ENCODE measurements around the gene SLC38A8.

DNA sequence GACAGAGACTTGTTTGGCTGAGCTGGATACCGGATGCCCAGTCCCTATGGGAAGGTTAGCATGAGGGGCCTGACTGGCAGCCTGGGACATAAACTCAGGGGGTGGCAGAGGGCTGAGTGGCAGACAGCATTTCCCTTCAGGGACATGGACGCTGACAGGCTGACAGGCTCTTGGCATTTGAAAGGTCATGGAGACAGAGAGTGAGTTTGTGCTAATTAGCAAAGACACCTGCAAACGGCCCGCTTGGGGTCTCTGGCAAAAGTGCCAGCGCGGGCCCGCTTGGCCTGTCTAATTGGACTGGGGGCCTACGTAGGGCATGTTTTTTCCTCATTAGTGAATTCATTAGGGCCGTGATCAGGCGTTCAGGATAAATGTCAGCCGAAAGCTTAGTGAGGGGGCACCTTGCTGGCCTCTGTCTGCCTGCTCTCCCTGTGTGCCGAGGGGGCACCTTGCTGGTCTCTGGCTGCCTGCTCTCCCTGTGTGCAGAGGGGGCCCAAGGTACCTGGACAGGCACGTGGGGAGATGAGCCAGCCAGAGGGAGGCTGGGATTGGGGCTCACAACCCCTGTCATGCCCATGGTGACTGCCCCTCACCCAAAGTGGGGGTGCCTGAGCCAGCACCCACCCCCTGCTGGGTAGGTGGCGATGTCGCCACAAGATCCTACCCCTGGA is 66.9 kb downstream of the SLC38A8 start:
- TF ChIP-seq, protein P1, sequence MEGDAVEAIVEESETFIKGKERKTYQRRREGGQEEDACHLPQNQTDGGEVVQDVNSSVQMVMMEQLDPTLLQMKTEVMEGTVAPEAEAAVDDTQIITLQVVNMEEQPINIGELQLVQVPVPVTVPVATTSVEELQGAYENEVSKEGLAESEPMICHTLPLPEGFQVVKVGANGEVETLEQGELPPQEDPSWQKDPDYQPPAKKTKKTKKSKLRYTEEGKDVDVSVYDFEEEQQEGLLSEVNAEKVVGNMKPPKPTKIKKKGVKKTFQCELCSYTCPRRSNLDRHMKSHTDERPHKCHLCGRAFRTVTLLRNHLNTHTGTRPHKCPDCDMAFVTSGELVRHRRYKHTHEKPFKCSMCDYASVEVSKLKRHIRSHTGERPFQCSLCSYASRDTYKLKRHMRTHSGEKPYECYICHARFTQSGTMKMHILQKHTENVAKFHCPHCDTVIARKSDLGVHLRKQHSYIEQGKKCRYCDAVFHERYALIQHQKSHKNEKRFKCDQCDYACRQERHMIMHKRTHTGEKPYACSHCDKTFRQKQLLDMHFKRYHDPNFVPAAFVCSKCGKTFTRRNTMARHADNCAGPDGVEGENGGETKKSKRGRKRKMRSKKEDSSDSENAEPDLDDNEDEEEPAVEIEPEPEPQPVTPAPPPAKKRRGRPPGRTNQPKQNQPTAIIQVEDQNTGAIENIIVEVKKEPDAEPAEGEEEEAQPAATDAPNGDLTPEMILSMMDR (IDR thresholded peaks at IDR 0.05) = no peak
- TF ChIP-seq POLR2A (IDR thresholded peaks at IDR 0.05) = no peak
- TF ChIP-seq POLR2AphosphoS5 (IDR thresholded peaks at IDR 0.05; ENCODE audit: insufficient read depth in 1 of 2, low read depth in 1 of 2) = no peak

Measured in vagina (tissue), 2 donors.